Uterus (tissue), 2 donors: ENCODE data around the gene ZFP36L2.

Experiments
- CTCF ChIP-seq, 4 experiments: fragments of 200-600 bp in 2 of 4; fragments of 450-650 bp in 2 of 4; sonication (generic) in 2 of 4; IDR thresholded peaks; one replicate each; pipeline ENCODE4 v1.5.1; 2016 to 2019; ENCODE audit warnings: antibody characterized with exemption in 4 of 4, mild to moderate bottlenecking in 2 of 4, moderate library complexity in 1 of 4
- POLR2A ChIP-seq, 2 donors: fragments of 450-650 bp; IDR thresholded peaks; one replicate each; pipeline ENCODE4 v1.6.1; 2016; ENCODE audit warnings: antibody characterized with exemption in 2 of 2, mild to moderate bottlenecking in 1 of 2, moderate library complexity in 1 of 2

- TF ChIP-seq CTCF (IDR thresholded peaks at IDR 0.05) = no peak
- TF ChIP-seq POLR2A (IDR thresholded peaks at IDR 0.05) = no peak
These were observed 33.4 kb downstream of the ZFP36L2 start for GRCh38 chr2:43192744-43193651.
